Stimulated activated CD8-positive, alpha-beta memory T cell treated with anti-CD3 and anti-CD28 coated beads, Interleukin-12 subunit alpha, Interleukin-12 subunit beta, amount 100 ng/mL, for 24 hours (primary cell): ENCODE measurements around the gene OR8U1.
"Not testable (repeated sequence)": the region's sequence is repeated elsewhere in the genome, so short reads cannot be mapped to it uniquely, and the experiment has no call there.

Experiments
- DNase-seq: peaks from one replicate; pipeline ENCODE4 v3.0.0-alpha.2; 2020; ENCODE audit errors: extremely low read depth

Gene OR8U1

GRCh38 chr11:56375324-56375723 is at the start of gene OR8U1:
Gene OR8U1, plus strand, starts transcription at chr11:56375624. Its CDS starts 0 bp downstream, at chr11:56375624.
- no peak for DNase-seq

GRCh38 chr11:56331861-56332491 is 43.4 kb upstream of the OR8U1 start:
- no peak for DNase-seq

- DNase-seq, result no peak
Observed at GRCh38 chr11:56333156-56333555, 42.3 kb upstream of the OR8U1 start.

GRCh38 chr11:56340289-56340688 is 35.1 kb upstream of the OR8U1 start:
- DNase-seq, result no peak

GRCh38 chr11:56345739-56346138 is 29.7 kb upstream of the OR8U1 start, which contains the start of gene OR8K1:
Gene OR8K1, plus strand, starts transcription at chr11:56346039. Its CDS starts 0 bp downstream, at chr11:56346039.
- no peak for DNase-seq

- DNase-seq, result no peak
Observed at GRCh38 chr11:56353991-56354390, 21.4 kb upstream of the OR8U1 start, which contains the start of gene OR8J1. Gene OR8J1, plus strand, starts transcription at chr11:56354291. Its CDS starts 5,956 bp downstream, at chr11:56360247.

- no peak for DNase-seq
Observed at GRCh38 chr11:56380120-56380519, 4.7 kb downstream of the OR8U1 start.

GRCh38 chr11:56394381-56394780 is 19.0 kb downstream of the OR8U1 start:
- no peak for DNase-seq

GRCh38 chr11:56396047-56396446 is 20.6 kb downstream of the OR8U1 start:
- no peak for DNase-seq

GRCh38 chr11:56401858-56402461 is 26.5 kb downstream of the OR8U1 start:
- DNase-seq, result not testable (repeated sequence)

GRCh38 chr11:56404393-56404792 is 29.0 kb downstream of the OR8U1 start:
- DNase-seq, result no peak

GRCh38 chr11:56410801-56411200 is 35.4 kb downstream of the OR8U1 start:
- DNase-seq, result no peak

GRCh38 chr11:56412396-56412795 is 37.0 kb downstream of the OR8U1 start, which contains the start of gene OR5AL1:
Gene OR5AL1, plus strand, starts transcription at chr11:56412696.
- DNase-seq, result no peak
